ENCODE data around the gene EXOC3.

DNA sequence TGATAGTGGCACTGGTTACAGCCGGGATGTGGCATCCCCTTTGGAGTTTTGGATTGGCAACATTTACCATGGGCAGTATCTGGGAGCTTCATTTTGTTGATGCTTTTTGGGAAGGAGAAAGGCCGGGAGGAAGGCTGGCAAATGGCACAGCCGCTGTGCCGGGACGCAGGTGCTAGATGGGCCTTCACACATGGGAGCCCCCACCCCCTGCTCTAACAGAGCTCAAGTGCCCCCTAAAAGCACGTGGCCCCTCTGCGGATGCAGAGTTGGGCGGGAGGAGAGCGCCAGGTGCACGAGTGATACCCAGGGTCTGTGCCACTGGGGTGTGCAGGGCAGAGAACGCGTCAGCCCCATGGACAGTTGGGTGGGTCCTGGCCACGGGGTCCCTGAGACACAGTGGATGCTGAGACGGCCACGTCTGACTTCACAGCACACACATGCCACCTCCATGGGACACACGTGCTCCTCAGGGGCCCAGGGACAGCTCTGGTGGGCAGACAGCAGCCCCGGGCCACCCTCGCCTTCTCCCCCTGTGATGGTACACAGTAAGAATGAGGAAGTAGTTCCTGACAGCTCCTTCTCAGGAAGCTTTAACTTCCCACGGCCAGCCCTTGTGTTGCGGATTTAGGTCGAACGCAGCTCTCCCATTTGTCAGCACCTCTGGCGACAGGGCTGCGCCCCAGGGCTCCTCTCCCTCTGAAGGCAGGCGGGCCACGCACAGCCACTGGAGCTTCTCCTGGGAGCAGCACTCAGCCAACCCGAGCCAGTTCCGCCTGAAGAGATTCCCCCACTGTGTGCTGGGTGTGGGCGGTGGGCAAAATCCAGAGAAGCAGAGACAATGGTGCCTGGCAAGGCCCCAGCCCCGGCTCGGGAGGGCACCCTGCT lies 70.5 kb downstream of the EXOC3 start:
- TF ChIP-seq CTCF (IDR thresholded peaks at IDR 0.05) = no peak
- TF ChIP-seq POLR2A (IDR thresholded peaks at IDR 0.05) = no peak
